NB4 (cell line): Measurements from ENCODE around the gene PRMT7.

Experiments used
- POLR2A ChIP-seq: IDR thresholded peaks from 2 replicates; pipeline ENCODE4 v1.6.1; 2011; ENCODE audit warnings: mild to moderate bottlenecking; ENCODE audit not compliant: insufficient read length; ENCODE audit errors: extremely low read depth
- TF ChIP-seq, protein P1 (sequence below): IDR thresholded peaks from one replicate; pipeline ENCODE4 v1.5.1; 2012; ENCODE audit warnings: low read depth, low read length

DNA sequence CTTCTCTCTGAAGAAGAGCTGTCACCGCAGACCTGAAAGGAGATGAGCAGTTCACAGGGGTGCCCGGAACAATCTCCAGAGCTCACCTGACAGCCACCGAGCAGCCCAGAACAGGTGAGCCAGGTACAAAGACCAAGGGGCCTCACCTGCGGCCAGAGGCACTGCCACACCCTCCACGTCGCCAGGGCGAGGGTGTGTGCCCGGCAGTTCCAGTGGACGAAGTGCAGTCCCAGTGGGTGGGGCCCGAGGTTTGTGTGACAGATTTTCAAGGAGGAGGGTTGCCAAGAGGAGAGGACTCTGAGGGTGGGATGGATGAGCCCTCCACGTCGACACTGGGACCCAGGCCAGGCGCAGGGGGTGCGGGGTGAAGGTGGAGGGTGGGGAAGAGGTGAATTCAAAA, 75.8 kb downstream of the PRMT7 start:
- TF ChIP-seq, protein P1, sequence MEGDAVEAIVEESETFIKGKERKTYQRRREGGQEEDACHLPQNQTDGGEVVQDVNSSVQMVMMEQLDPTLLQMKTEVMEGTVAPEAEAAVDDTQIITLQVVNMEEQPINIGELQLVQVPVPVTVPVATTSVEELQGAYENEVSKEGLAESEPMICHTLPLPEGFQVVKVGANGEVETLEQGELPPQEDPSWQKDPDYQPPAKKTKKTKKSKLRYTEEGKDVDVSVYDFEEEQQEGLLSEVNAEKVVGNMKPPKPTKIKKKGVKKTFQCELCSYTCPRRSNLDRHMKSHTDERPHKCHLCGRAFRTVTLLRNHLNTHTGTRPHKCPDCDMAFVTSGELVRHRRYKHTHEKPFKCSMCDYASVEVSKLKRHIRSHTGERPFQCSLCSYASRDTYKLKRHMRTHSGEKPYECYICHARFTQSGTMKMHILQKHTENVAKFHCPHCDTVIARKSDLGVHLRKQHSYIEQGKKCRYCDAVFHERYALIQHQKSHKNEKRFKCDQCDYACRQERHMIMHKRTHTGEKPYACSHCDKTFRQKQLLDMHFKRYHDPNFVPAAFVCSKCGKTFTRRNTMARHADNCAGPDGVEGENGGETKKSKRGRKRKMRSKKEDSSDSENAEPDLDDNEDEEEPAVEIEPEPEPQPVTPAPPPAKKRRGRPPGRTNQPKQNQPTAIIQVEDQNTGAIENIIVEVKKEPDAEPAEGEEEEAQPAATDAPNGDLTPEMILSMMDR, result no peak
- no peak for TF ChIP-seq POLR2A
